Parathyroid adenoma (tissue), 2 donors: ENCODE data around the gene ALOXE3.

Source experiments
- H2AFZ ChIP-seq: fragments of 300-600 bp; sonication (generic); one replicate; pipeline ENCODE4 v1.7.0; 2017; ENCODE audit warnings: antibody characterized with exemption, mild to moderate bottlenecking
- H3K27ac ChIP-seq: fragments of 300-600 bp; sonication (generic); one replicate; pipeline ENCODE4 v1.7.0; 2017
- H3K27me3 ChIP-seq: fragments of 300-600 bp; sonication (generic); one replicate; pipeline ENCODE4 v1.7.0; 2017; ENCODE audit warnings: low read length; ENCODE audit not compliant: control insufficient read depth, insufficient read depth
- H3K36me3 ChIP-seq: fragments of 300-600 bp; sonication (generic); one replicate; pipeline ENCODE4 v1.7.0; 2017; ENCODE audit warnings: low read length; ENCODE audit not compliant: control insufficient read depth, insufficient read depth
- H3K4me1 ChIP-seq: fragments of 300-600 bp; sonication (generic); one replicate; pipeline ENCODE4 v1.7.0; 2017; ENCODE audit warnings: control low read depth
- H3K4me2 ChIP-seq: fragments of 300-600 bp; sonication (generic); one replicate; pipeline ENCODE4 v1.7.0; 2017; ENCODE audit warnings: low read length
- H3K4me3 ChIP-seq: fragments of 300-600 bp; sonication (generic); one replicate; pipeline ENCODE4 v1.7.0; 2017; ENCODE audit warnings: low read depth, low read length
- H3K79me2 ChIP-seq: fragments of 300-600 bp; sonication (generic); one replicate; pipeline ENCODE4 v1.7.0; 2017; ENCODE audit warnings: control low read depth
- H3K9ac ChIP-seq: fragments of 300-600 bp; sonication (generic); one replicate; pipeline ENCODE4 v1.7.0; 2017; ENCODE audit warnings: mild to moderate bottlenecking
- H3K9me3 ChIP-seq: fragments of 300-600 bp; sonication (generic); one replicate; pipeline ENCODE4 v1.7.0; 2017; ENCODE audit warnings: low read length; ENCODE audit not compliant: control insufficient read depth
- TF ChIP-seq, protein P1 (sequence below): fragments of 300-600 bp; sonication (generic); IDR thresholded peaks from one replicate; pipeline ENCODE4 v1.7.0; 2017; ENCODE audit warnings: antibody characterized with exemption, mild to moderate bottlenecking
- donor health status: primary hyperparathyroidism.

ALOXE3 gene

DNA sequence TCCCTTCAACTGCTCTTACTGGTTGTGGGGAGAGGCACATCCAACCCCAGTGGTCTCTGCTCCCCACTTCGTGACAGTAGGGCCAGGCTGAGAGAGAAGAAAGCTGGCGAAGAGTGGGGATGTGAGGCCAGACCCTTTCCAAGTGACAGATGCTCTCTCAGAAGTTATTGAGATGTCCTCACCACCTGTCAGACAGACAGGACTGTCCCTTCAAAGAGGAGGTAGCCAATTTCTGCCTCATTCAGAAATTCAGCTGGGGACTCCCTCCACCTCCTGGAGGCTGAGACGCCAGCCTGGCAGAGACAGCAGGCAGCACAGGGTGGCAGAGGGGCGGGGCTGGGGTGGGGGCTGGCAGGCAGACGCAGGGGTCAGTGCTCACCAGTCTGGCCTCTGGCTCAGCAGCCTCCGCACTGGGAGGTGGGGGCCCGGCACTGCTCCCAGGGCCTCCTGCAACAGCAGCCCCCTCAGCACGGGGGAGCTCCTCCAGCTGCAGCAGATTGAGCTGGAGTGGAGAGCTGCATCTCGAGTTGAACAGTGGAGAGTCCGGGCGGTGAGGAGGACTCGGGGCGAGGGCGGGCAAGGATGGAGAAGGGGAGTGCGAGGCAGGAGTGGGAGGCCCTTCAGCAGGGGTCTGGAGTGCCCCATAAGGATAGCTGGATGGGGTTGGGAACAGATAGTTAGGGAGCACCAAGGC lies 24.7 kb upstream of the ALOXE3 start:
- peaks cover 11% of the 10 kb centered on the region for H3K79me2 ChIP-seq
- TF ChIP-seq, protein P1, sequence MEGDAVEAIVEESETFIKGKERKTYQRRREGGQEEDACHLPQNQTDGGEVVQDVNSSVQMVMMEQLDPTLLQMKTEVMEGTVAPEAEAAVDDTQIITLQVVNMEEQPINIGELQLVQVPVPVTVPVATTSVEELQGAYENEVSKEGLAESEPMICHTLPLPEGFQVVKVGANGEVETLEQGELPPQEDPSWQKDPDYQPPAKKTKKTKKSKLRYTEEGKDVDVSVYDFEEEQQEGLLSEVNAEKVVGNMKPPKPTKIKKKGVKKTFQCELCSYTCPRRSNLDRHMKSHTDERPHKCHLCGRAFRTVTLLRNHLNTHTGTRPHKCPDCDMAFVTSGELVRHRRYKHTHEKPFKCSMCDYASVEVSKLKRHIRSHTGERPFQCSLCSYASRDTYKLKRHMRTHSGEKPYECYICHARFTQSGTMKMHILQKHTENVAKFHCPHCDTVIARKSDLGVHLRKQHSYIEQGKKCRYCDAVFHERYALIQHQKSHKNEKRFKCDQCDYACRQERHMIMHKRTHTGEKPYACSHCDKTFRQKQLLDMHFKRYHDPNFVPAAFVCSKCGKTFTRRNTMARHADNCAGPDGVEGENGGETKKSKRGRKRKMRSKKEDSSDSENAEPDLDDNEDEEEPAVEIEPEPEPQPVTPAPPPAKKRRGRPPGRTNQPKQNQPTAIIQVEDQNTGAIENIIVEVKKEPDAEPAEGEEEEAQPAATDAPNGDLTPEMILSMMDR, result no peak
- no peaks in the 10 kb centered on the region for H3K36me3 ChIP-seq
- no peak overlapping the region for H3K9ac ChIP-seq
- no peak overlapping the region for H3K4me2 ChIP-seq
- no peak overlapping the region for H3K27ac ChIP-seq
- no peaks in the 10 kb centered on the region for H3K9me3 ChIP-seq
- H2AFZ ChIP-seq, result no peak overlapping the region
- no peaks in the 10 kb centered on the region for H3K27me3 ChIP-seq
- H3K4me1 ChIP-seq, result peaks cover 3% of the 10 kb centered on the region
- H3K4me3 ChIP-seq, result no peak overlapping the region

DNA sequence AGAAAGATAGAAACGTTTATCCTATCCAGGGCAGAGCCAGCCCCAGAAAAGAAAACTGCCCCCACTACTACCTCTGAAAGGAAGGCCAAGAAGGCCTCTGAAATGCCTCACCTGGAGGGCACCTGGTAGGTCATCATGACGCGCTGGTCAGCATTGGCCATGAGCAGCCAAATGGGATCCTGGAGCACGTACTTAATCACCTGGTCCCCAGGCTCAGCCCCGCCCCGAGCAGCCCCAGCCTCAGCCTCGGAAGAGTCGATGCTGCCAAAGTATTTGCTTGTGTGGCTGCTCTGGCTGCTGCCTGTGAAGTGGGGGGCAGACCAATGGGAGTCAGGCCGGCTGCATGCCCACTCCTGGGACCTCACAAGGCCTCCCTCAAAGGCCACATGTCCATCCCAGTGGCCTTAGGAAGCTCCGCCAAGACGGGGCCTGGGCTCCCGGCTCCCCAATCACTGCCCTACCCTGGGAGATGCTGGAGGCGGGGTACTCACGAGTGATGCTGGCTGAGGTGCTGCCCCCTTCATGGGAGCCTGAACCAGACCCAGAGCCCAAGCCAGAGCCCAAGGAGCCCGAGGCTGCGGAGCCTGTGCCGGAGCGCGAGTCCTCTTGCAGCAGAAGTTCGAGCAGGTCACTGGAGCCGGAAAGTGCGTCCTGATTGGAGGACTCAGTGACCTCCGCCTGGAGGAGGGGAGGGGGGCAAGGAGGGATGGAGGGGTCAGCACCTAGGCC lies 24.0 kb upstream of the ALOXE3 start:
- Histone ChIP-seq H3K27ac (no peak overlapping the region), H3K27me3 (no peaks in the 10 kb centered on the region), H3K4me2 (no peak overlapping the region), H3K4me1 (peaks cover 5% of the 10 kb centered on the region), H3K36me3 (no peaks in the 10 kb centered on the region), H3K9me3 (no peaks in the 10 kb centered on the region), H3K79me2 (peaks cover 6% of the 10 kb centered on the region), H2AFZ (no peak overlapping the region), H3K9ac (no peak overlapping the region), H3K4me3 (no peak overlapping the region)
- TF ChIP-seq, protein P1, result no peak

DNA sequence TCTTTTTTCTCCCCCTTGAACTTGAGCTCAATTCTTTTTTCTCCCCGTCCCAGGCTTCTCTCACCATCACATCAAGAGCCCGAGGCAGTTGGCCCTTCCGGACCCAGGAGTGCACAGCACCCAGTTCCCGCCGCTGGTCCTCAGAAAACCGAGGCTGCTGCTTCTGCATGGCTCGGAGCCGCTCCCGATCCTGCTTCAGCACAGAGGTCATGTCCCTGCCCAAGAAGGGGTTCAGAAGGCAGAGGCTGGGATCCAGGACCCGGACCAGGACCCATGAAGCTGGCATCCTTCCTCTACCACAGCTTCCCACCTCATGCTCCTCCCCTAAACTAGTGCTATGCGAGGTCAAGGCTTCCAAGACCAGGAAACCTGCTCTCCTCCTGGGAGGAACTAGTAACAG lies 23.4 kb upstream of the ALOXE3 start:
- Histone ChIP-seq H3K9ac (no peak overlapping the region), H3K4me3 (no peak overlapping the region), H2AFZ (no peak overlapping the region), H3K36me3 (no peaks in the 10 kb centered on the region), H3K79me2 (peaks cover under 1% of the 10 kb centered on the region), H3K27me3 (no peaks in the 10 kb centered on the region), H3K4me2 (no peak overlapping the region), H3K4me1 (peaks cover 5% of the 10 kb centered on the region), H3K27ac (no peak overlapping the region), H3K9me3 (no peaks in the 10 kb centered on the region)
- TF ChIP-seq, protein P1, result no peak

DNA sequence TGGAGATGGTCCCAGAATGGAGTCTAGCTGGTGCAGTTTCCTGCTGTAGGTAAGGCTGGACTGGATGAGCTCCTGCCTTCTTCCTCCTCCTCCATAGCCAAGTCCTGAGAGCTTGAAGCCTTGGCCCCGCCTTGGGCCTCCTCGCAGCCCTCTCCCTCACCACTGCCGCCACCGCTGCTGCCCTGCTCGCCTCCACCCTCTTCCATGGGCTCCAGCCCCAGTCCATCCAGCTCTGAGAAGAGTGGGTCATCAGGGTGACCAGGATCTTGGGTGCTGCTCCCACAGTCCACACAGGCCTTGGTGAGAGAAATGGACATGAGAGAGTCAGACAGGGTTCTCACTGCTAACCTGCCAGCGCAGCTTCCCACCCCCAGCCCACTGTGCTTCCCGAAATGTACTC lies 22.7 kb upstream of the ALOXE3 start:
- H3K9me3 ChIP-seq, result no peaks in the 10 kb centered on the region
- no peak overlapping the region for H3K27ac ChIP-seq
- no peak overlapping the region for H3K9ac ChIP-seq
- no peak overlapping the region for H3K4me3 ChIP-seq
- H2AFZ ChIP-seq, result no peak overlapping the region
- no peaks in the 10 kb centered on the region for H3K36me3 ChIP-seq
- no peaks in the 10 kb centered on the region for H3K27me3 ChIP-seq
- TF ChIP-seq, protein P1, result no peak
- no peaks in the 10 kb centered on the region for H3K79me2 ChIP-seq
- peaks cover 5% of the 10 kb centered on the region for H3K4me1 ChIP-seq
- H3K4me2 ChIP-seq, result no peak overlapping the region
